Esophagus squamous epithelium (tissue), 4 donors: ENCODE results near the gene PSMB4.
"Not testable (repeated sequence)": the region's sequence is repeated elsewhere in the genome, so short reads cannot be mapped to it uniquely, and the experiment has no call there.

Experiments used
- CTCF ChIP-seq, 6 experiments: fragments of 450-650 bp in 4 of 6; fragments of 200-600 bp in 2 of 6; sonication (generic) in 2 of 6; IDR thresholded peaks; one replicate each; pipeline ENCODE4 v1.5.1; 2016 to 2019; ENCODE audit warnings: antibody characterized with exemption in 6 of 6, mild to moderate bottlenecking in 4 of 6, moderate library complexity in 4 of 6
- POLR2A ChIP-seq, 4 donors: fragments of 450-650 bp; IDR thresholded peaks; one replicate each; pipeline ENCODE4 v1.6.1; 2017; ENCODE audit warnings: antibody characterized with exemption in 4 of 4, mild to moderate bottlenecking in 4 of 4, moderate library complexity in 3 of 4

- not testable (repeated sequence) for TF ChIP-seq CTCF, POLR2A (IDR thresholded peaks at IDR 0.05)
Measured at GRCh38 chr1:151350323-151350722, 49.0 kb upstream of the PSMB4 start.
